DMS153 treated with DMSO at 0.1 percent for 48 hours (cell line): ENCODE results near the gene WDR35.
"Not testable (repeated sequence)": the region's sequence is repeated elsewhere in the genome, so short reads cannot be mapped to it uniquely, and the experiment has no call there.

Experiments used
- DNase-seq: peaks from one replicate; lab custom pipeline; 2025; ENCODE audit not compliant: unreplicated experiment; lab: John Stamatoyannopoulos, UW

Gene WDR35

DNA sequence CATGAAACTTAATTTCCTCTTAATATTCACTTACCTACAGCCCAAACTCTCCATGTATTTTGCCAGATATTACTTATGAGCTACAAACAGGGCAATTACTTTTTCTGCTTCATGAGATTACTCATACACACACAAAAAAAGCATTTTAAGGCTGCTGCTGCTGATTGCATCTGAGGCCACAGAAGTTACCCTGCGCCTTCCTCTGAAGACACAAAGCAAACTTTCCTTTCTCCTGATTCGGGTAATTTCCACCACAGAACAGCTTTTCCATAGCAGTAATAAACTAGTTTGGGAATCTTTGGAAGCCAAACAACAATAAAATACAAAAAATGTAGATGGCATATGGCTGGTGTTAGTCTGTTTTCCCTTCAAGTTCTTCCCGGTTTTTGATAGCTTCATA lies 94.4 kb downstream of the WDR35 start:
- no peak for DNase-seq

DNA sequence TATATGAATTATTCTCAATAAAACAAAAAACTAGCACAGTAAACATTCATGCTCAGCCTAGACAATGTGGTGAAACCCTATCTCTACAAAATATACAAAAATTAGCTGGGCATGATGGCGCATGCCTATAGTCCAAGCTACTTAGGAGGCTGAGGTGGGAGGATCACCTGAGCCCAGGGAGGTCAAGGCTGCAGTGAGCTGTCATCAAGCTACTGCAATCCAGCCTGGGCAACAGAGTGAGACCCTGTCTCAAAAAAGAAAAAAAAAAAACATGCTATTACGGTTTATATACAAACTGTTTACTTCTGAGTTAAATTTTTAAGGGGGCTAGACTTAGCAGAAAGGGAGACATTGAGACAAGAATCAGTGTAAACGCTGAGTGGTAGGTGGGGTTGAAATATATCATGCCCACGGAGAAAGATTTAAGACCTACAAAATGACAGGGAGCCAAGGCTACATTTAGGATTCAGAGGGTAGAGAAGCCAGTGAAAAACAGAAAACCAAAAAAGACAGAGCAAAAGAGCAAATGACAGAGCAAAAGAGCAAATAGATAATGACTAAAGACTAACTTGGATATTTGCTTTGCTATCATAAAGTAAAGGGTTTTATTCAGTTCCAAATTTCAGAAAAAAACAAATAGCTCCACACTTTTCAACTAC lies 95.6 kb downstream of the WDR35 start:
- DNase-seq = no peak

DNA sequence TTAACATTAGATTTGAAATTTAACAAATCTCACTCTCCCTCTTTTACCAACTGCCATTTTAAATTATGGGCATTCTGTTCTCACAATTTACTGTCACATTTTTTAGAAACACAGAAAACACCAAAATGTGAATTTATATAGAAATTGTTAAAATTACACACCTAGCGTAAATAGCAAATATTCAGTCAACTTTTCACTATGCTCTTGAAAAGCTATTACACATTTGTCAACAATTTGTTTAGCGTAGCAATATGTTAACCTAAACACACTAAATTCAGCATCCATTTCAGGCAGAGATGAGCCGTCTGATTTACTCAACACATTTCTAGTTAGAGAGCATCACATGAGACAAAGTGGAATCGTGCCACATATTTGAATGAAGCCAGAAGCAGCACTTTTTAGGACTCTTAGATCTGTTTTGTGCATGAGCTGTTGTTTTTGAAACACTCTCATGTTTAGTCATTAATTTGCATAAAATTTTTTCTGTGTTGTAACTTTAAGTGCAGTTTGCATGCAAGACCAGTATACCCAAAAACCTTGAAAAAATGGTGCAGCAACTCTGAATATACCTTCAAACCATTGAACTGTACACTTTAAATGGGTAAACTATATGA lies 96.3 kb downstream of the WDR35 start:
- DNase-seq = no peak

DNA sequence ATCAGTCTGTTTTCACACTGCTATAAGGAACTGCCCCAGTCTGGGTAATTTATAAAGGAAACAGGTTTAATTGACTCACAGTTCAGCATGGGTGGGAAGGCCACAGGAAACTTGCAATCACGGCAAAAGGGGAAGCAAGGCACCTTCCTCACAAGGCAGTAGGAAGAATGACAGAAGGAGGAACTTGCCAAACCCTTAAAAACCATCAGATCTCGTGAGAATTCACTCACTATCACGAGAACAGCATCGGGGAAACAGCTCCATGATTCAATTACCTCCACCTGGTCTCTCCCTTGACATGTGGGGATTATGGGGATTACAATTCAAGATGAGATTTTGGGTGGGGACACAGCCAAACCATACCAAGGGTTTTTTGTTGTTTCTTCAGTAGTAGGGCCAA lies 97.9 kb downstream of the WDR35 start:
- not testable (repeated sequence) for DNase-seq

DNA sequence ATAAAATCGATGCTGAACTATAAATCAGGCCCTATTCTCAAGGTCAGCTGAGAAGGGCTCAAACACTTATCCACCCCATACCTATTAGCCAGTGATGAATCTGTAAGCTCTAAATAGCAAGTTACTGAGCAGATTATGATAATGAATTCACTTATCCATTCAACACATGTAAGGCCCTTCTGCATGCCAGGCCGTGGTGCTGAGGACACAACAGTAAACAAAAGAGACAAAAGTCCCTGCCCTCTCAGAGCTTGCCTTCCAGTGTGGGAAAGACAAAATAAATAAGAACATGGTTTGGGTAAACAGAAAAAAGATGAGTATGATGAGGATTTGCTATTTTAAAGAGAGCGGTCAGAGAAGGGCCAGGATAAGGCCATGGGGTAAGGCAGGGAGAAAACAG lies 99.8 kb downstream of the WDR35 start:
- no peak for DNase-seq

DNA sequence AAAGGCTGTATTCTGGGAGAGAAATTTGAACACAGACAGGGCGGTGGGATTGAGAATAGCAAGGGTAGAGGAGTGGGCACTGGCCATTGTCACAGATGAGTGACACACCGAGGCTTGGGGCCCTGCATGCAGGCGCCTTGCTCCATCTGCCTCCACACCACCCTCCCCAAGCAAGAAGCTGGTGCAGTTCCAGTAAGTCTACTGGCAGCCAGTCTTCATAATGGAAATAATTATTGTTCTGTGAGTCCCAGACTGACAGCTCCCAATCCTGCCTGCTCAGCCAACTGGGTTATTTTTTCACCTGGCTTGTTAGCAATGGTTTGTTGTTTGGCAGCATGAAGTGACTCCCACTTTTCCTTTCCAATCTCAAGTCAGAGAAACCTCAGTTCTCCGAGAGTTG lies 101.1 kb downstream of the WDR35 start:
- DNase-seq = no peak

DNA sequence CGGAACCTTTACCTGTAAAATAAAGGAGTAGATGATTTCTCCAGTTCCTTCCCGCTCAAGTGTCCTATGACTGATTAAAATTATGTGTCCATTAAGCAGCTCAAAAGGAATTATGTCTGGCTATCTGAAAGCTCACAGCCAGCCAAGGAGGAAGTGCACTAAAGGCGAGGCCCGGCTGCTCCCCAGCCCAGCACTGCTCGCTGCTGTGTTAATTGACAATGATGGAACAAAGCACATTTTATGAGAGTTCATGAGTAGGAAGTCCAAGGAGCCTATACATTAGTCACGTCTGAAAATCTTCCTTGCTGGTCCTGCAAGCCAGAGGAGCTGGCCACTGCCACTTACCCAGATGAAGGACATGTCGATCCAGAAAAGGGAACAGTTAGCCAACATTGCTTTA lies 102.4 kb downstream of the WDR35 start:
- DNase-seq = no peak

DNA sequence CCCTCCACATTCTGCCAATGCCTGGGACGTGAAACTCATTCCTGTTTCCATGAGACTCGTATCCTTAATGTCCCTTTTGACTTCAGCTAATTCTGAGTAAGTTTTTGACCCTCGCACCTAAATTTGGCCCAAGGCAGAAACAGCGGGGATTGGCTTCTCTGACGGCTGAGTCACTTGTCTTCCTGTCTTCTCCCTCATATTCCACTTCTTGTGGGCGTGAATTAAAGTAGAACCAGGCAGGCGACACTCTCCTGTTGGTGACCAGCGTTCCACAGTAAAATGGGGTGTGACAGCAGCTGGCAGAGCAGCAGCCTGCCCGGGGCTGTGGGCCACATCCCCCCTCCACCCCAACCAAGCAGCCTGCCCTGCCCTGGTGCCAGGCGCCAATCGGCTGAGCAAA lies 103.6 kb downstream of the WDR35 start:
- no peak for DNase-seq

DNA sequence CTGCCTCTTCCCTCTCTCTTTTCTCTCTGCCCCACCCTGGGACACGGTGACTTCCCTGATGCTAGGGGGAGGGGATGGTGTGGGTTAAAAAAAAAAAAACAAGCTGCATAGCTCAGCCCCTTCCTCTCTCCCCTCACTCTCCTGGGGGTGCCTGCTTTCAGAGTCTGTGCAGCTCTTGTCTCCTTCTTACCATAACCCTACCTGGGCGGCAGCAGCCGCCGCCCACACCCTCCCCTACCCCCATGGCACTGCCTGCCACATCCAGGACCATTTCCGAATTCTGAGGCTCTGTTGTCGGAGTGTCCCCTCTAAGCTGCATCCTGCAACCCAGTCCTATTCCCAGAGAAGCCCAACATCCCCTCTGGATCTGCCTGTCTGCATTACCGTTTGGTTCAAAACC lies 104.1 kb downstream of the WDR35 start:
- DNase-seq = no peak

DNA sequence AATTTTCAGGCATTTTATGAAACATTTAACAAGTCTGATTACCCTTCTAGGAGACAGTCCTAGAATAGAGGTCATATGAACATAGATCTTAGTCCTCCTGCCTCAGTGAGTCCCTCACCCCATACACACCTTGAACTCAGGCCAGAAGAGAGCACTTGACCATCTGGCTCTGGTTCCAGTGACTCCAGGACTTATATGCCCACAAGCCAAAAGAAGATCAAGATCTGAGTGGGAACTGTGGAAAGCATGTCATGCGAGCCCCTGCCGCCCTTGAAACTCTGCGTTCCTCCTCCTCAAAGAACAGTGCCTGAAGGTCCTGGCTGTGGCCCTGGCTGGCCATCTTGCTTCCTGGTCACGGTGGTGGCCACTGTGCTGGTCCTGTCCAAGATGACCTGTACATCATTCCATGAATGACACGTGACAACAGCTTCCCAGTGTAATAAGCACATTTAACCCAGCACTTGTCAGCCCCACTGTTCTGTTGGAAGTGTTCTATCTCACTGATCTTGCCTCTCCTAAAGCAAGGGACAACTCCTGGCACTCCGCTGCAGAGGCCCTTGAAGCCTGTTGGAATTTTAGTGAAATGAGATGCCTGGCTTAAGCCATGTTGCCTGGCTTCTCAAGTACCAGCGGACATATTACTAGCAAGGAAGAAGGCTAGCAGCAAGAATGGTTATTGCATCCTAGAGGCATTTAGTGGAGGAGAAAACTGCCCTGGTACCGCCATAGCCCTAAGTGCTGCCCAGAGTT lies 105.8 kb downstream of the WDR35 start:
- no peak for DNase-seq

DNA sequence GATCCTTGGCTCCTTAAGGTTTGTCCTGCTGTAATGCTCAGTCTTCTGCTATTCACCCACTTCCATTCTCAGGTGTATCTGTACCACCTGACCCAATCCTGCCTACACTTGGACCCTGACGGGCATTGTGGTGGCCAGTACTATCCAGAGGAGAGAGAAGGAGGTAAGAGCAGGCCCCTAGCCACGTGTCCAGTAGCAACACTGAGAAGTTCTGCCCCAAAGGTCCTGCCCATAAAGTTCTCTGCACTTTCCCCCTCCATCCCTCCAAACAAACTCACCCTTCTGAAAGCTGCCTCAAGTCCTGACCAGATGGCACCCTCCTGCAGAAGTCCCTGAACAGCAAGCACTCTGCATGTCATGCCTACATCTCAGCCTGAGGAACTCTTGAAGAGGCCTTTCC lies 106.4 kb downstream of the WDR35 start:
- DNase-seq = no peak

DNA sequence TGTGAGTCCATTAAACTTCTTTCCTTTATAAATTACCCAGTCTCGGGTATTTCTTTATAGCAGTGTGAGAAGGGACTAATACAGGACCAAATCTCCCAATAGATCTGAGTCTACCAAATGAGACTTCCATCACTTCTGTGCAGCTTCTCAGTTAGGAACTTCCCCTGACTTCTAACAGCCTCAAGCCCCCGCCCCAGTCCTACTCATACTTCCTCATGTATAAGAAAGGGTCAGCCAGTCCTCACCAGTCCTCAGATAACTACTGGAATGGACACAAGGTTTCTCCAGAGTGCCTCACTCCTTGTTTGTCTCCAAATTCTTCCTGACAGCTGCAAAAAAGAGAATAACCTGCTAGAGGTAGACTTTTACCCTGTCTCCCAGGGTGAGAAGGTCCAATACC lies 107.6 kb downstream of the WDR35 start:
- DNase-seq = no peak

DNA sequence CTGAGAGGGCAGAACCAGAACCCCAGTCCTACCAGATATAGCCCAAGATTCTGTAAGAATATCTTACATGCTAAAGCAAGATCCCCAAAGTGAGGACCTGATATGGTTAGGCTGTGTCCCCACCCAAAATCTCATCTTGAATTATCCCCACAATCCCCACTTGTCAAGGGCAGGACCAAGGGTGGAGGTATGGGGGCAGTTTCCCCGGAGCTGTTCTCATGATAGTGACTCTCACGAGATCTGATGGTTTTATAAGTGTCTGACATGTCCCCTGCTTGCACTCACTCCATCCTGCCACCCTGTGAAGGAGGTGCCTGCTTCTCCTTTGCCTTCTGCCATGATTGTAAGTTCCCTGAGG lies 108.0 kb downstream of the WDR35 start:
- no peak for DNase-seq

DNA sequence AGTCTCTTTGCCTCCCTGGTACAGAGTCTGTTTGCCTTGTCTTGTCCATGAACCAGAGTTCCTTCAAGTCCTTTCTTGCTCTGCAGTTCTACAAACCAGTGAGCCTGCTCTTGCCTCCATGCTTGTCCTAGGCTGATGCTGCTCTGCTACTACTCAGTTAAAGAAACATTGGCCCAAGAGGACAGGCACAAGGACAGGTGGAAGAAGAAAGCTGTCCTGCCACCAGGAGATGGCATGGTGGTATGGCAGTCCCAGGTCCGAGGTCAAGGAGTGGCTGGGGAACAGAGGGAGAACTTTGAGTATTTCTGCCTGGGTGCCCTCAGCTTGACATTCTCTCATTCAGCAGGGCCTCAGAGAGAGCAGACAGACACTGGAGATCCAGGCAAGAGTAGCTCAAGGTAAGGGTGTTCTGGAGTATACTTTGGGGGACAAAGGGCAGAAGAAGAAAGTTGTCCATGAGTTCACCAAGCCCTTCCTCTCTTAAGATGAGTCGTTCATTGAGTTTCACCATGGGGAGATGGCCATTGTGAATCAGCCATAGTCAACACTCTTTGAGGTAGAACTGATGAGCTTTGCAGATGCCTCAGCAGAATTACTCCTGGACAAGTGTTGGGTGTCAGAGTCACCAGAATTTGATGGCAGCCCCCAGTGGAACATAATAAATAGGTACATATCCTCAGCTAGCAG lies 108.5 kb downstream of the WDR35 start:
- DNase-seq = no peak

DNA sequence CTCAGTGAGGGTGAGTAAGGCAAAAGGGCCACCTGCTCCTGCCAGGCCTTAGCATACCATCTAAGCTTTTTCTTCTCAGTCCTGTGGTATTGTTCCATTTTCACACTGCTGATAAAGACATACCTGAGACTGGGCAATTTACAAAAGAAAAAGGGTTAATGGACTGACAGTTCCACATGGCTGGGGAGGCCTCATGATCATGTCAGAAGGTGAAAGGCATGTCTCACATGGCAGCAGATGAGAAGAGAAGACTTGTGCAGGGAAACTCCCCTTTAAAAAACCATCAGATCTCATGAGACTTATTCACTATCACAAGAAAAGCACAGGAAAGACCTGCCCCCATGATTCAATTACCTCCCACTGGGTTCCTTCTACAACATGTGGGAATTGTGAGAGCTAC lies 109.7 kb downstream of the WDR35 start:
- not testable (repeated sequence) for DNase-seq

DNA sequence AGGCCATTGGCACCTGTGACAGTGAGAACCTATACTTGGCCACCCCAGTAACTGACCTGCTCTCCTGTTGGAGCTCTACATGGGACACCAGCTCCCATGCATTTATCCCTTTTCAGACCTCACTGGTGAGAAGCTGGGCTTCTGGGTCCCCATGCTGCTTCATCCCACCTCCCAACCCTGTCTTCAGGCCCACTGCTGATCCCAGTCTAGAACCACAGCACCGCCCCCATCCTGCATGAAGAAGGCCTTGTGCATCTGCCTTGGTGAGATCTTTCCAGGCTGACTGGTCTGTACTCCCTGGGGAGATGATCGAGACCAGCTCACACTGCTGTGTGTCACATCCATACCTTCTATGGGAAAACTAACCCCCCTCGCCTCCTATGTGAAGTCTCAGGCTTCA lies 110.8 kb downstream of the WDR35 start:
- no peak for DNase-seq

DNA sequence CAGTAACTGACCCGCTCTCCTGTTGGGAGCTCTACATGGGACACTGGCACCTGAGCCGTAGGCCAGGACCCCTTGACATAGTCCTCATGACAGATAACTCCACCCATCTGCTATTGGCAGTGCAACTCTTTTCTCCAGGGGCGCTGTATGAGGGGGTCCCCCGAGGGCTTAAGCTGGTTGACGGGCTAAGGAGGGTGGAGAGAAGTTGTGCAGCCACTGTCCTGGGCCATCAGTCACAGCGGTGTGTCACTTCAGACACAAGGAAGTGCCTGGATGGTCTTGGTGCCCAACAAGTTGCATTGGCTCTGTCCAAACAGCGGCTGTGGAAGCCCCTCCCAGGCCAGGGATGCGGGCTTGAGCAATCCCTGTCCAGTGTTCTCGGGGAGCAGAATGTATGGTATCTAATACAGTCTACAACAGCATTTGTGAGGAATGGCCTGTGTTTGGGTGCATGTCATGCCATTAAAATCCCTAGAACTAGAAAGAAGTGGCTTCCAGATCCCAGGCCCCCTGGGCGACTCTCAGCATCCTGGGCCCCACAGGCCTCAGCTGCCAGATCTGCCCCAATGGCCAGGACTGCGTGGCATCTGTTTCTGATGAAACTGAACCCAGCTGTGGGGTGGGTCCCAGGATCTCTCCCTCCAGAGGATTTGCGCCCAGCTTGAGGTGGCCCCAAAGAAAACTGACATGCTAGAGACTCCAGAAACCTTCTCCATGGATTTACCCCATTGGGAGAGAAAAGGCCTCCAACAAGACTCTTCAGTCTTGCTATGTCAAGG lies 111.4 kb downstream of the WDR35 start:
- DNase-seq = no peak

DNA sequence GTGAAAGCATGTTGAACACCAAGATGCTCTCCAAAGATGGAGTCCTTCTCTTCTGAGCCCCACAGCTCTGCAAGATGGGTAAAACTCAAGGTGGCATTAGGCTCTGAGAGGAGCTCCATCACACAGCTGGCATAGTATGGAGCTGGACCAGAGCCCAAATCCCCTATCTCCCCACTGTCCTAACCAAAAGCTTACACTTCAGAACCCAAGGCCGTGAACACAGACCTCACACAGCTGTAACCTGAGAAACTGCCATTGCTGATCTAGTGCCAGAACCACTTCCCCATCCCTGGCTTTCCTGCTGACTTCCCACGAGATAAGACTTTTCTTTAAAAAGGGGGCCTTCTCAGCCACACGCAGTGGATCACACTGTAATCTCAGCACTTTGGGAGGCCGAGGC lies 113.2 kb downstream of the WDR35 start:
- no peak for DNase-seq

DNA sequence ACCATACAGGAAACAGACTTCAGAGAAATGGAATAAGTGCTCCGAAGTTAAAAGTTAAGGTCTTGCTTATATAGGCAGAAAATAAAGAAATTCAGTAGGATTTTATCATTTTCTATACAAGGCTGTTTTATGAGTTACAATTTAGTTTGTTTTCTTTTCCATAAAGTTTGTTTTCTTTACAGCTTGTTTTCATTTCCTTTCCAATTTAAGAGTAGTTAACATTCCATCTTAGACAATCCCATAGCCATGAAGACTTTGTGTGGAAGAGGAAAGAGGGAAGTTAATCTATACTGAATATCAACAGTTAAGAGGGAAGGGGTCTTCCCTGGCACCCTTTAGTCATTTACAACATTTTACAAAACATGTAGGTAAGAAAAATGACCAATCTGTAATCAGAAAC lies 114.6 kb downstream of the WDR35 start:
- no peak for DNase-seq

DNA sequence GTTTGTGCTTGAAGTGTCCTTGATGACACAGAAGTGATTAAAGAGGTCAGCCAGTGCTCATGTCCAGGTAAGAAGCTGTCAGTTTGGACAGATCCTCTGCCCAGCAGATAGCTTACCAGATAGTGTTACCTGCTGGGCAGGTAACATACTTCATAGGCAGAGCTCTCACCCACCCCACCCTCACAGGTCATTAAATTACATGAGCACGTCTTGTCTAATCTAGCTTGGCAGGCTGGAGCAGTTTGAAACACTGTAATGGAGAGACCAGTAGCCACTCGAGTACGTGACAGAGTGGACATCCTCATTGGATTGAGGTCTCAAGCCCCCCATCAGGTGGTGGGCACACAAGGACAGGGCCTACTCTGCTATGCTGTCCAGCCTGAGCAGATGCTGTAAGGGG lies 115.2 kb downstream of the WDR35 start:
- no peak for DNase-seq

DNA sequence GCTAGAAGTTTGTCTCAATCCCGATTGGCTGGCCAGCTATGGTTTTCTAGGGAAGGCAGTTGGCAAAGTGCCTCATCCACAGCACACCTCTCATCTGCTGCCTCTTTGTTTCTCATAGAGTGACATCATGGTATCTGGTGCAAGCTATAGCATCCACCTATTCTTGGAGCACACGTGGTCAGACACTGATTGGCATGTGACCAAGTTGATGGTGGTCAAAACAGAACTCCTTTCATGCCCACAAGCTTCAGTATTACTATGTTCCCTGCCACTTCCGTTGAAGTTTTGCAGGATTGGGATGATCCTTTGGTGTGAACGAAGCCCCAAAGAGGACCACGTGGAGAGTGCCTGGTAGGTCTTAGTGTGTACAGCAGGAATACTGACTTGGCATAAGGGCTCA lies 116.9 kb downstream of the WDR35 start:
- no peak for DNase-seq
